Activated naive CD8-positive, alpha-beta T cell treated with anti-CD3 and anti-CD28 coated beads, Interleukin-2, amount 50 U/mL, for 16 hours (primary cell): ENCODE measurements around the gene GALNT14.

ENCODE experiments used
- DNase-seq: peaks from one replicate; pipeline ENCODE4 v3.0.0-alpha.2; 2020; ENCODE audit warnings: low read depth, low spot score

The GALNT14 gene

GRCh38 chr2:30897539-30897938 lies 240.7 kb downstream of the GALNT14 start:
- no peak for DNase-seq

- DNase-seq = no peak
Measured at GRCh38 chr2:30894498-30895119, 243.6 kb downstream of the GALNT14 start.

DNA sequence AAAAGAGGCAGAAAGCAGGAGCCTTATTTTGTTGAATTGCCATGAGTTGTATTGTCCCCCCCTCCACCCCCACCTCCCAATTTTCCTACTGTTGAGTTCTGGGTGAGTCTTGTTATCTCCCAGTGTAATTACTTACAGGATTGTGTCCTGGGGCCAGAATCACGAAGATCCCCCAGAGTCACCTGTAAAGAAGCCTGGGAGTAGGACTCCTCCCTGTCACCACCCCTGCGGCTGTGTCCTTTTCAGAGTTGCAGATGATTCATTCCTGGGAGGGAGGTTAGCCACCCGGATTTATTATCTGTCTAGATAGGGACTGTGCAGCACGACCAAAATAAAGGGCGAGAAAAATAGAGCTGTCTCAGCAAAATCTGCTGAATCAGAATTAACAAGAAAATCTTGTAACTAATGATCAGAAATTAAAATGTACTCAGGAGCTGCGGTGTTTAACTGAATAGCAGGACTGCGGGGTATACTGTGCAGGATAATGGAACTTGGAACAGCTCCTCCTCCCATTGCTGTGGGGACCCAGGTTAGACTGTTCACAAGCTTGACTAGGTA lies 249.3 kb downstream of the GALNT14 start:
- no peak for DNase-seq

DNA sequence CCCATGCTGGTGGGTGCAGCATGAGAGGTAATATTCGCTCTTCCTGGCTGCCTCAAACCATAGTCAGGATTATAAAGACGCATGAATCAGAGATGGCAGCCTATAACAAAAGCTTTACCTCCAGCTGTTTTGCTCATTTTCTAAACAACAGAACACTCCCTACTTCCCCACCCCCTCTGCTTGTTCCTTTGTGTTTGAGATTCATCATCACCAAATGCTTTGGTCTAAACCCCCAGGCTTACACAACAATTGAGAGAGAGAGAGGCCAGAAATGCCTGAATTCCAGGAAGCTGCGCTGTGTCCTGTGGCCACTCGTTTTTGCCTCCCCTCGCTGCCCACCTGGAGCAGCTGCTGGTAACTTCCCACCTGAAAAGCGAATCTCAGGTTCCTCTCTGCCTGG lies 252.2 kb downstream of the GALNT14 start:
- no peak for DNase-seq

- DNase-seq = no peak
Measured at GRCh38 chr2:30883822-30884221, 254.4 kb downstream of the GALNT14 start.

DNA sequence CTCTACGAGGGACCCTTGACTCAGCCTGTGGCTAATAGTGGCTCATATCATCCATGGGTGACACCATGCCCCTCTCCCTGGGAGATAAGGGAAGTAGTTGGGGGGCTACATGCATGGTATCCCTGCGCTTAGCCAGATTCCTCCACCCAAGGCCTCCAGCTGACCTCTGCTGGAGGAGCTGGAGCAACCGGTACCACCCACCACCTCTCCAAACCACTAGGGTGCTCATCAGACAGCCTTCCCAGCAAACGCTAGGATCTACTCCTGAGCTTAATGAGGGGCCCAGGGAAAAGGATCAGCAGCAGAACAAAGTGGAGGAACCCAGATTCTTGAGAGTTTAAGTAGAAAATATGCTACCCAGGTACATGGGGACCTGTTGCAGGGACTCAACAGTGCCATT lies 255.1 kb downstream of the GALNT14 start:
- DNase-seq = no peak

DNA sequence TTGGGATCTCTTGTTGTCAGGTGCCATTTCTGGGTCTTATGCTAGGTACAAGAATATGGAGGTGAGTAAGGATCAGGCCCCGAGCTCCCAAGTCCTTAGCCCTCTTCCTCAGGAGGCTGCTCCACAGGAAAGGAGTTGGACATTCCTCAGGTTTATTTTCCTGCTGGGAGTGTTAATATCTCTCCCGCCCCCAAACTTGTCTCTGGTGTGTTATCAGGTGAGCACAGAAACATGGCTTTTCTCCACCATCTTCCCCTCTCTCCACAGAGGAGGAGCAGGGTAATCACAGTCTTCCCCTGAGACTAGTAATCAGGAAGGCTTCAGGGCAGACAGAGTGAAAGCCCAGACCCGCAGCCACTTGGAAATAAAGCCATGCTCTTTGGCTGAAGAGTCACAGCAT lies 257.7 kb downstream of the GALNT14 start:
- DNase-seq = no peak

GRCh38 chr2:30877833-30878232 lies 260.4 kb downstream of the GALNT14 start:
- DNase-seq = no peak

GRCh38 chr2:30872797-30873196 lies 265.4 kb downstream of the GALNT14 start:
- no peak for DNase-seq

- DNase-seq = no peak
Measured at GRCh38 chr2:30871980-30872789, 266.1 kb downstream of the GALNT14 start.

DNA sequence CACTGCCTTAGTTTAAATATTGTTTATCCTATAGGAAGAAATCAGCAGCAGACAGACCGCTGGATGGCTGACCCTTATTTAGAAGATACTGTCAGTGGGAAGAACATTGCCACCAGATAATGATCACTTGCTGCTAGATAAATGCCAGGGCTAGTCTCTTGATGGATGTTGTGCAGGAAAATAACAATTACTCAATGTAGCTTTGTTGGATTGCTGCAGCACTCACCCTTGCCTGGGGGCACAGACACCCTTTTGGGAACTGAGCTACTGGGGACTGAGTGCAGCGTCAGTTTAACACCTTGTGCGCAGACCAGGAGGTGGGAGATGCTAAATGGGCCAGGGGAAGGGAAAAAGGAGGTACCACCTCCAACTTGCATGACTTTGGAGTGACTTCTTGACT lies 266.8 kb downstream of the GALNT14 start:
- no peak for DNase-seq

GRCh38 chr2:30869988-30870387 lies 268.3 kb downstream of the GALNT14 start:
- no peak for DNase-seq

- DNase-seq = no peak
Measured at GRCh38 chr2:30867385-30867784, 270.9 kb downstream of the GALNT14 start.

DNA sequence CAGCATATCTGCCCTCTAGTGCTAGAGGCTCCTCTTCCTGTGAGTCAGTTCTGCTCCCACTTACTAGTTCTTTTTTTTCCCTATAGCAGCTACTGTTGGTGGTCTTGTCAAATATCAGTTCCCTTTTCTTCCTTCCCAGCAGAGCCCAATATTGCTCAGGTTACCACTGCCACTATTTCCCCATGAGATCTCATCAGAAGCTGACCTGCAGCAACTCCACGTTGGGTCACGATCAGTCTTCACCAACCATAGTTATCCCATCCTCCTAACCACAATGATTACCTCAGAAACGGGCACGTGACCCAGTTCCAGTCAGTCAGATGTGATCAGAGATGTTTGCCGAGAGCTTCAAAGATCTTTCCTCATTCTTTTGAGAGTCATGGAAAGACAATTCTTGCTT lies 271.3 kb downstream of the GALNT14 start:
- DNase-seq = no peak

- DNase-seq = no peak
Measured at GRCh38 chr2:30865892-30866681, 272.2 kb downstream of the GALNT14 start.

GRCh38 chr2:30865243-30865642 lies 273.0 kb downstream of the GALNT14 start:
- no peak for DNase-seq

GRCh38 chr2:30862054-30862651 lies 276.1 kb downstream of the GALNT14 start:
- no peak for DNase-seq

DNA sequence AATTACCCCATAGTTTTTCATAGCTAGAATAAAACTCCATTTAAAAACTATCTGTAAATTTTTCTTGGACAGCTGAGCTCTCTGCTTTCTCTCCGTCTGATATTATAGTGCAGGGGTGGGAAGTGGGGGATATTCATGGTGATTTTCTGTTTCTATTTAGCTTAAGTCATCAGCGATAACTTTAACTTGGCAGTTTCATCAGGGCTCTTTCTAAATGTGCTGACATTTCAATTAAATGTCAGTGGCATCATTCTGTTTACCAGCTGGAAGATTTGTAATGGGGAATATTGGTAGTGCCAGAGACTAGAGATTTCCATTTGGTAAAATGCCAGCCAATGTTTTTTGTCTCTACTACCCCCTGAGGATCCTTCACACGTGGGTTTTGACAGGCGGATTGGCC lies 277.5 kb downstream of the GALNT14 start:
- DNase-seq = no peak
